HG03175 (cell line): ENCODE results near the gene ALPP.
"Not testable (repeated sequence)": the region's sequence is repeated elsewhere in the genome, so short reads cannot be mapped to it uniquely, and the experiment has no call there.

ENCODE experiments used
- ATAC-seq: cut with Tn5 transposase; IDR thresholded peaks from one replicate; pipeline ENCODE4 v1.9.1; 2021; ENCODE audit warnings: mild to moderate bottlenecking, moderate library complexity; ENCODE audit not compliant: unreplicated experiment

Gene ALPP

DNA sequence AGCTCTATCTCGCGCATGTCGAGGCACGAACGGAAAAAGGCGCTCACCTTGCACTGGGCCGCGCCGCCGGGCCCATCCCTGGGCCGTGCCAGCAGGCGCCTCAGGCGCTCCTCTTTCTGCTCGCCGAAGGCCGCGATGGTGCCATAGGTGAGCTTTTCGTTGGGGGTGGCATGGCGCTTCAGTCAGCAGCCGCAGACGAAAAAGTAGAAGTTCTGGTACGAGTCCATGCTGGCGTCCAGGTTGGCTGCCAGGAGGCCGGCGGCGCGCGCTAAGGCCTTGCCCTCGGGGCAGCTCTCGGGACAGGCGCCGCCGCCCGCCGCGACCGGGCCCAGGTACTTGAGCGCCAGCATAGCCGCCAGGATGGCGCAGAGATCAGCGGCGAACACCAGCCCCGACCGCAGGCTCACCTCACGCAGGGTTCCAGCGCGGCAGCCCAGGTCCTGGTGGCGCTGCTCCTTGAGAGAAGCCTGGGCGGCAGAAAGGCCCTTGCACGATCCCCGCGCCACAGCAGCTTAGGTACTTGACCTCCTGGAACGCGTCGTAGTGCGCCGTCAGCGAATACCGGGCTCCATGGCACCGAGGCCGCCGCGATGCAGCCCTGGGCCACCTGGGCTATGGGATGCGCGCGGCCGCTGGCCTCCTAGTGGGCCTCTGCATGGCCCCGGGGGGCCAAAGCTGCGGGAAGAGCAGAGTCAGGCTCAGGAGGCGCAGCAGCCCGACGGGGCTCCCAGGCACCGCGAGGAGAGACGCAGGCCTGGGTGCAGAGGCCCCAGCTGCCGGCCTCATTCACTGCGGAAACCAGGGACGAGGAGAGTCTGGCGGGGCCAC is 40.9 kb downstream of the ALPP start:
- ATAC-seq = no peak

DNA sequence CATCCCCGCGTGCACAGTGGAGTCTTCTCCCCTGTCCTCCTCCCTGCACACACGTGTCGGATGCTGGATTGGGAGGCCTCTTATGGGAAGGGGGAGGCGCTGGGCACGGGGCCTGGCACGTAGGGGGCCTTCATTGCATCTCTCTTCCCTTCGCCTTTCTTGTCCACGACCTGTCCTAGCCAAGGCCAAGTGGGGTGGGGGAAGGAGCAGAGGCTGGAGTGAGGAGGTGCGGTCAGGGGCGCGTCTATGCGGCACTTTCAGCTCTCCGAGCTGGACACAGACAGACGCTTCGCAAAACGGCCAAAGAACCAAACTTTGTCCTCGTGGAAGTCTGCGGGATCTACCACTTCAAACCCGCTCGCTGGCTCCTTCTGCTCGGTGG is 41.5 kb downstream of the ALPP start:
- no peak for ATAC-seq

DNA sequence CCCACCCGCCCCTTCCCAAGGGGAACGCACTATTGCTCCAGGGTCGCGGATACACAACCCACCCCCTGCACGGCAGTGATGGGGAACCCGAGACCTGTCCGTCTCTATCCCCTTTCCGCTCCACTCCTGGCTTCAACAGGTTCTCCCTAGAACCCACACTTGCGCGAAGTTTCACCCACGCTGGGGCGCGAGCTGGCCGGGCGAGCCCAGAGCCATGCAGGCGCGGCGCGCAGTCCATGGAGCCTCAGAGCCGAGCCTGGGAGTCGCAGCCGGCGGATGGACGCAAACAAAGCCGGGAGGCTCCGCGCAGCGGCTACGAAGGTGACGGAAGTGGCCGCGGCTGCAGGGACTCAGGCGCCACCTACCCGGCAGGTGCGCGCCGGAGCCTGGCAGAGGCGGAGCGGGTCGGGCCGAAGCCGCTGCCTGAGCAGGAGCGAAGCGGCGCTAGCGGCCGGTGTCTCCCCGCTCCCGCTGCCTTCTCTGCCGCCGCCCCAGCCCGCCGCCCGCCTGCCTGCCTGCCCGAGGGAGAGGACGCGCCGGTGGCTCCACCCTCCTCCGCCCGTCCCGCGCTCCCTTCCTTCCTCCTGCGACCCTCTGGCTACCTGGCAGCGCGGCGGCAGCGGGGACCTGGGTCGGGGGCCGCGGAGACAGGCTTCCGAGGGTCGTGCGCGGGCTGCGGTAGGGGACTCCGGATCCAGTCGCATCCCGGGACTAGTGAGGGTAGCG is 42.1 kb downstream of the ALPP start:
- ATAC-seq = no peak

DNA sequence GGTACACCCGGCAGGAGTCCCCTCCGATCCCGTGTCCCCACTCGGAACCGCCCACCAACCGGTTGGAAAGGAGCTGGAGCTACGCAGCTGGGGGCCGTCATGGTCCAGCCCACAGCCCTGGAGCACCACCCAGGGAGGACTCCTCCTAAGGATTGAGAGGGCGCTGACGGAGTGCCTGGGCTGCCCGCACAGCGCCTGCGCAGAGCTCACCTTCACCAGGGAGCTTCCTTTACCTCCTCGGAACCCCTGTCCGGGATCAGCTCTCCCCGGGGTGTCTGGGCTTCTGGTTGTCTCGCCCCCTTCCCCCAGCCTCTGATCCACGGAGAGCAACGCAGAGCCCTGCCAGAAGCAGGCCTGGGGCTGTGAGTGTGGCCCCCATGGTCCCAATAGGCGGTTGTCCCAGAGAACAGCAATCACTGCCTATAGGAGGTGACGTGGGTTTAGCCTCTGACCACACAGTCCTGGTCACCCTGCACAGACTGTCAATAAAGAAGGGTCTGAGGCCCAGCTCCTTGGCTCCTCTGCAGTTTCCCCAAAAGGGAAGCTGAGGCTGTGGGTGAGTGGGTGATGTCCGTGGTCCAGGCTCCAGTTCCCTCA is 42.7 kb downstream of the ALPP start:
- ATAC-seq = no peak

DNA sequence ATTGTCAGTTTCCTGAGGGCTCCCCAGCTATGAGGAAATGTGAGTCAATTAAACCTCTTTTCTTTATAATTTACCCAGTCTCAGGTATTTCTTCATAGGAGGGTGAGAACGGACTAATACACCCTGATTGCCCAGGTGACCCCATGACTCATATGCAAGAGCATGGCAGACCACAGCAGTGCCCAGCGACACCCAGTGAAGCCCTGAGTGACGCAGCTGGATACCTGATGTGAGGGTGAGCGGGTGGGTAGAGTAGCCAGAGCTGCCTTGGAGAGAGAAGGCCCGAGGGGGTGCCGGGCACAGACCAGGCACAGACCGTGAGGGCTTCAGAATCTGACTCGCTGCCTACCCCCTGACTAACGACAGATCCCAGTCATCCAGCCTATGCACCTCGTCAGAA is 43.5 kb downstream of the ALPP start:
- ATAC-seq = no peak

DNA sequence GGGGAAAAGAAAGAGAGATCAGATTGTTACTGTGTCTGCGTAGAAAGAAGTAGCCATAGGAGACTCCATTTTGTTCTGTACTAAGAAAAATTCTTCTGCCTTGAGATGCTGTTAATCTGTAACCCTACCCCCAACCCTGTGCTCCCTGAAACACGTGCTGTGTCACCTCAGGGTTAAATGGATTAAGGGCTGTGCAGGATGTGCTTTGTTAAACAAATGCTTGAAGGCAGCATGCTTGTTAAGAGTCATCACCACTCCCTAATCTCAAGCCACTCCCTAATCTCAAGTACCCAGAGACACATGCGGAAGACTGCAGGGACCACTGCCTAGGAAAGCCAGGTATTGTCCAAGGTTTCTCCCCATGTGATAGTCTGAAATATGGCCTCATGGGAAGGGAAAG is 44.4 kb downstream of the ALPP start:
- ATAC-seq = not testable (repeated sequence)

DNA sequence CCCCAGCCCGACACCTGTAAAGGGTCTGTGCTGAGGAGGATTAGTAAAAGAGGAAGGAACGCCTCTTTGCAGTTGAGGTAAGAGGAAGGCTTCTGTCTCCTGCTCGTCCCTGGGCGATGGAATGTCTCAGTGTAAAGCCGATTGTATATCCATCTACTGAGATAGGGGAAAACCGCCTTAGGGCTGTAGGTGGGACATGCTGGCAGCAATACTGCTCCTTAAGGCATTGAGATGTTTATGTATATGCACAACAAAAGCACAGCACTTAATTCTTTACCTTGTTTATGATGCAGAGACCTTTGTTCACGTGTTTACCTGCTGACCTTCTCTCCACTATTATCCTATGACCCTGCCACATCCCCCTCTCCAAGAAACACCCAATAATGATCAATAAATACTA is 44.9 kb downstream of the ALPP start:
- ATAC-seq = not testable (repeated sequence)

DNA sequence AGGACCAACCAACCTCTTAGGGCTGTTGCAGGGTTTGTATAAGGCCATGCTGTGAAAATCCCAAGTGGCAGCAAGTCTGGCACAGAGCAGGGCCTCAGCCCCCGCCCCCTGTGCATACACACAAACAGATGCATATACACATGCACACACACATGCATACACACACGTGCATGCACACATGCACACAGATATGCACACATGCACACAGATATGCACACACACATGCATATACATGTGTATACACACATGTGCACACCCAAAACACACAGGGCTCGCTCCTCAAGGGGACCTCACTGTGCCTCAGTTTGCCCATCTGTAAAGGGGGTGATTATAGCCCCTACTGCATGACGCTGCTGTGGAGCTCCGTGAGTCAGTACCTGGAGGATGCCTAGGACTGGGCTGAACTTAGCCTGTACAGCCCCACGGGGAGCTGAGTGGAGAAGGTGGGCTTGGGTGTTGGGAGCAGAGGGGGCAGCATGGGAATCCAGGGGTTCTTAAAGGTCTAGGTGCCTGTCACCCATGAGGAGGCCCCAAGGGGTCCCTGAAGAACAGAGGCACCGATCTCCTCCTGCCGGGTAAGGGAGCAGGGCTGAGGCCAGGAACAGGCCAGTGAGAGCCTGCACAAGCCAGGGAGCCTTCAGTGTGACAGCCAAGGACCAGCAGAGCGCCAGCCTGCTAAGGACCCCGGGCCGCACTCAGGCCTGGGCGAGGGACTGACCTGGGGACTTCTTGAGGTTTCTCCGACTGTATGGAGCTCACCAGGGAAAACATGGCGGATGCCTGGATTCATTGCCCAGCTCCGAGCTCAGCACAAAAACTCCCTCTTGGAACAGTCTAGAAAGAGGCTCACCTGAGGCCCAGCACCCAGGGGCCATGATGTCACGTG is 53.4 kb downstream of the ALPP start:
- ATAC-seq = no peak
